Activated CD4-positive, alpha-beta T cell treated with anti-CD3 and anti-CD28 coated beads, Interleukin-2, amount 50 U/mL, for 4 hours (primary cell): ENCODE results near the gene ENTPD3.
A peak's percentile ranks its signal among the peaks of the same experiment; 100 is the strongest.

Experiments
- DNase-seq, 2 experiments: peaks; one replicate each; pipeline ENCODE4 v3.0.0-alpha.2; 2020

ENTPD3 gene, protein sequence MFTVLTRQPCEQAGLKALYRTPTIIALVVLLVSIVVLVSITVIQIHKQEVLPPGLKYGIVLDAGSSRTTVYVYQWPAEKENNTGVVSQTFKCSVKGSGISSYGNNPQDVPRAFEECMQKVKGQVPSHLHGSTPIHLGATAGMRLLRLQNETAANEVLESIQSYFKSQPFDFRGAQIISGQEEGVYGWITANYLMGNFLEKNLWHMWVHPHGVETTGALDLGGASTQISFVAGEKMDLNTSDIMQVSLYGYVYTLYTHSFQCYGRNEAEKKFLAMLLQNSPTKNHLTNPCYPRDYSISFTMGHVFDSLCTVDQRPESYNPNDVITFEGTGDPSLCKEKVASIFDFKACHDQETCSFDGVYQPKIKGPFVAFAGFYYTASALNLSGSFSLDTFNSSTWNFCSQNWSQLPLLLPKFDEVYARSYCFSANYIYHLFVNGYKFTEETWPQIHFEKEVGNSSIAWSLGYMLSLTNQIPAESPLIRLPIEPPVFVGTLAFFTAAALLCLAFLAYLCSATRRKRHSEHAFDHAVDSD

DNA sequence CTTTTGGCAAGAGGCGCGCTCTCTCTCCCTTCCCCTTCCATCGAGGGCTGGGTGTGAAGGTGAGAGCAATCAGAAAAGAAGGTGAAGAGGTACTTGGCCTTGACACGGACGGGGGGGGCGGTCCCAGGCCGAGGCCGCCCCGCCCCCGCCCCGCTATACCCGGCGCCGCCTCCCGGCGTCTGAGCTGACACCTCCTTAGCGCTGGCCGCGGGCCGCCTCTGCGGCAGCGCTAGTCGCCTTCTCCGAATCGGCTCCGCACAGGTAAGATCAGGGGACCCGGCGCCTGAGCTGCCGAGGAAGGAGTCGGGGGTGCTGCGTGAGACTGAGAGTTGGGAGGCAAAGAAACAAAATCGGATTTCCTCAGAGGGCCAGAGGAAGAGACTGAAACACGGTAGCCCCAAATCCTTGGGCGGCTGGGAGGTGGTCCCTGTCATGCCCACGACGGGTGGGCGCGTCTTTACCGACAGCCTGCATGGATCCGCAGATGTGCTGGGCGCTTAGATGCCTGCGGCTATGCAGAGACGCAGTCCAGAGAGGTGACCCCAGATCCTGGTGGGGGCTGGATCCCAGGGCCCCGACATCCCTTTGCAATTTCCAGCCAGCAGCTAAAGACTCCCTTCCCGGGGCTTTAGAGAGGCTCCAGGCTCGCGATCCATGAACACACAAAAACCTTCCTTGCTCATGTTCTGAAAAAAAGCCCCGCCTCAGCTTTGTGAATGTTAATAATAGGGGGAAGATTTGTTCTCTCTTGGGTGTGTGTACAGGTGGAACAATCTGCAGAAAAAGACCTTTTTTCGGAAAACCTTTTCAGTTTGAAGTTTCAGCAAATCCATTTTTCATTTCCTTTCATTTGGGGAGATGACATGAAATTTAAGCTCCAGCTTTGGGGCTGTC lies at the start of gene ENTPD3:
Gene ENTPD3, plus strand, starts transcription at position 184 of the 894 bp plus-strand sequence. CDS start 874 bp downstream, outside the sequence.
- peak; percentile 3 to 6 for DNase-seq

DNA sequence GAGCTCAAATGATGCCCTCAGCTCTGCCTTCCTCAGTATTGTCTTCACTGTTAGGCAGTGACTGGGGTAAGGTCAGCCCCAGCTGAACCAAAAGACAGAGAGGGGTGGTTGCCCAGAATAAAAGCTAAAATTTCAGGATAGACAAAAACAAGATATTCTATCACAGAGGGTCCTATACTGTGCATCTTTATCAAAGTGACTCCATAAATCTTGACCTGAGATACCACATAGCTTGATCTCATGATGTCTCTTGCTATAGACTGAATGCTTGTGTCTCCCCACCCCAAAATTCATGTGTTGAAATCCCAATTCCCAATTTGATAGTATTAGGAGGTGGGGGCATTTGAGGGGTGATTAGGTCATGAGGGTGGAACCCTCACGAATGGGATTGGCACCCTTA lies 47.1 kb upstream of the ENTPD3 start:
- DNase-seq, result no peak

DNA sequence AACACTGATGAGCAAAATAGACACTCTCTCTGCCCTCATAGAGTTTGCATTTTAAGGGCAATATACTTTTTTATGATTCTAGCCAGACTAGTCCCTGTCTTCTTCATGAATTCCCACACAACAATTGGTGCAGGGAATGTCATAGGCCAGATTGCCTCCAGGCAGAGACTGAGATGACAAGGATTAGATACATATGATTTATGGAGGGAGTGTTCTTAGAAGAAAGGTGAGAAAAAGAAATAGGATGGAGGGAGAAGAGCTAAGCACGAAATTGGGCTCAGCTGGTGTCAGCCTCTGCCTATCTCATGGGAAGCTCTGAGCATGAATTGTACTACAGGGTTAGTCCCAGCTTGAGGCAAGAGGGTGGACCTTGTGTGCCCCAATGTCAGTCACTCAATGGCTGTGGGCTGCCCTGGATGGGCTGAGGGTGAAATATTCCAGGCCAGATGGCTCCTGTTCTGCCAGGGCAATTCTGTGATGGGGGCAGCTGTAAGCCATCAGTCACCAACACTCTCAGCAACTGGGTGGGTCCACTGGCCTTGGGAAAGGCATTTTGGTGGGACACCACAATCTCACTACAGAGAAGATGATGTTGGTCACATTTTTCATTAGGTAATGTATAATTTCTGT lies 46.3 kb upstream of the ENTPD3 start:
- no peak for DNase-seq

DNA sequence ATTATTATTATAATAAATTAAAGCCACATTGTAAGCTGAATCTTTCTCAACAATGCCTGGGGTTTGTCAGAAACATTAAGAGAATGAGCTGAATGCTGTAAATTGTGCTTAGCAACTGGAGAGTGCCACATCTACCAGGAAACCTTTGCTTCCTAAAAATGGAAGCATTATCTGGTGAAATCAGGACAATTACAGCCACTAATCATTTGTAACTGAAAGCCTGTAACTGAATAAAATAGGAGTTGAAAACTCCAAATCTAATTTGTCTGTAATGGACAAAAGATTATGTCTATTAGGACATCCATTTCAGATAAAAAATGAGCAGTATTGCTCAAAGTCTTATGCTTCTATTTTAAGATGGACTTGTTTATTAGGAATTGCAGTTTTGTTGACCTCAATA lies 45.3 kb upstream of the ENTPD3 start:
- no peak for DNase-seq

DNA sequence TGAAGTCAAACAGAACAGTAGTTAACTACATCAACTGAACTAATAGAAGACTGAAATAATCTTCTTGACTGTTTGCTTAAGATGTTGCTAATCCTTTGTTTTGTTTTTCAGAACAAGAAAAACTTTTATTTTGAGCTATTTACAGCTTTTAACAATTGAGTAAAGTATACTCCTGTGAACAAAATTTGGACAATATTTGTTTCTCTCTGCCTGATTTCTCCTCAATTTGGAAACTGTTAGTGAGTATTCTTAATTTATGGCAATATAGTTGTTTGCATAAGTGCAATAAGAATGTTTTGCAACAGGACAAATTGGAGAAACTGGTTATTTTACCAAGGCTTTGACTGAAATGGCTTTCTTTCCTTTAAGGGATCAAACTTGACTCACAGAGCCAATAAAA lies 36.5 kb upstream of the ENTPD3 start:
- no peak for DNase-seq

DNA sequence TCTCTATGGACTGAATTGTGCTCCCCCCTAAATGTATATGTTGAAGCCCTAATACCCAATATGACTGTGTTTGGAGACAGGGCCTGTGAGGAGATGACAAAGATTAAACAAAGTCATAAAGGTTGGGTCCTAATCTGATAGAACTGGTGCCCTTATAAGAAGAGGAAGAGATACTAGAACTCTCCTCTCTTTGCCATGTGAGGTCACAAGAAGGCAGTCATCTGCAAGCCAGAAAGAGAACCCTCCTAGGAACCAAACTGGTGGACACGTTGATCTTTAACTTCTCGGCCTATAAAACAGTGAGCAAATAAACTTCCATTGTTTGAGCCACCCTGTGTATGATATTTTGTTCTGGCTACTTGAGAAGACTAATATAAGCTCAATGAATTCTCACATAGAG lies 31.6 kb upstream of the ENTPD3 start:
- DNase-seq, result no peak

DNA sequence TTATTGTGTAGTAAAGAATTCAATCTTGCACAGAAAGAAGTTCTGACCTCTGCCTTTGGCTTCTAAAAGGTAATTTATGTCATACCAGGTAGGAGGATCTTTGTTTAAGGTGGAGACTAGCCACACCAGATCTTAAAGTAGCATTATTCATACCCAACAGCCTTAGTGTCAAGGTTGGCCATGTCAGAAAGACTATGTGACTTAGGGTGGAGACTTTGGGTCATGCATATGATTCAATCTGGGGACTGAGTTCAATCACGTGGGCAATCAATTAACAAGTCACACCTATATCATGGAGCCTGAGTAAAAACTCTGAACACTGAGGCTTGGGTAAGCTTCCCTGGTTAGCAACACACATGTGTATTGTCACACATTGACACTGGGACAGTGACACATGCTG lies 28.5 kb upstream of the ENTPD3 start:
- DNase-seq, result no peak

DNA sequence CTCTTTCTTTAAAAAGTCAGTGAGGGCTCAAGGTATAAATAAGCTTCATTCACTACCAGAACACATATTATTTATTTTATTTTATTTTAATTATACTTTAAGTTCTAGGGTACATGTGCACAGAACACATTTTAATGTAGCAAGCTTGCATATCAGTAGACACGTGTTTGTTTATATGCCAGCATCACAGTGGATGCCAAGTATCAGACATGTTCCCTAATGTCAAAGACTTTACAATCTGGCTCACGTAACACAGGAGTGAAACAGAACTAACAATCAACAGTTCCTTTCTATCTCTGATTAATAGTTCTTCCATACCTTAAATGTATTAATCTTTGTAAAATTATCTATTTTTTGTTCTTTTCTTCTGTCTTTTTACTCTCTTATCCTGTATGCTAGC lies 23.3 kb upstream of the ENTPD3 start:
- no peak for DNase-seq

DNA sequence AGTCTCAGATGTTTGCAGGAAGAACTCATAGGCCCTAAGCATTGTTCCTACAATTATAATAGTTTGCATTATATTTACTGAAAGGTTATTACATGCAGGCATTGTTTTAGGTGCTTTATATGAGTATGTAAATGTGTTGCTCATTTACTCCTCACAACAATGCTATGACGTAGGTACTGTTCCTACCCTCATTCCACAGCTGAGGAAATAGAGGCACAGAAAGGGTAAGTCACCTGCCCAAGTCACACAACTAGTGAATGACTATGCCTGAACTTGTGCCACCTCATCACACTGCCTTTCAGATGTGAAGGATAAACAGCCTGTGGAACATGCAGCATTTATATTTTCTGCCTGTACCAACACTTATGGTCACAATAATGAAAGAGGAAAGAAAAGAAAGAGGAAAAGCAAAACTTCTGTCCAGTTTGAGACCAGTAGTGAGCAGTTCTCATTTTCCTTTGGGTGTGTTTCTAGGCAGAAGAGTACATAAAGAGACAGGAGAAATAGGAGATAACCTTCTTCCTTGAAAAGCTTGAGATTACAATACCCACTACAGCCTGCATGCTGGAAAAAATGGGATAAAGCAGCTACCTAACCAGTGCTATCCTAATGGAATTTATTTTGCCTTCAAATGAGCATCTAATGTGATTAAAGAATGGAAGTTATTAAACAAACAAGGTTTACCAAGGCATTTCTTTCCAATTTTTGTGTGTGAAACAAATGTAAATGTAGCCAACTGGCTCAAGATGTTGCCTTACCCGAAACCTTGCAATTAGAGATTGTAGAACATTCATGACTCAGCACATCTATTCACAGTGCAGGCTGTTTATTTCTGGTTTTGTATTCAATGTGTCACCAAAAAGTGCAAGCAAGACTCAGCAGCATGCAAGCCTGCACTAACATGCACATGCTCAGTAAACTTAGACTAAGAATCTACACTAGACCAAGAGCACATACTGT lies 20.5 kb upstream of the ENTPD3 start:
- DNase-seq, result no peak

DNA sequence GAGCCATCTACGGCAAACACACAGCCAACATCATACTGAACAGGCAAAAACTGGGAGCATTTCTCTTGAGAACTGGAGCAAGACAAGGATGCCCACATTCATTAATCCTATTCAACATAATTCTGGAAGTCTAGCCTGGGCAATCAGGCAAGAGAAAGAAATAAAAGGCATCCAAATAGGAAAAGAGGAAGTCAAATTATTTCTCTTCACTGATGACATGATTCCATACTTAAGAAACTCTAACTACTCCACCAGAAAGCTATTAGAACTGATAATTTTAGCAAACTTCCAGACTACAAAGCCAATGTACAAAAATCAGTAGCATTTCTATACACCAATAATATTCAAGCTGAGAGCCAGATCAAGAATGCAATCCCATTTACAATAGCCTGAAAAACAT lies 17.3 kb upstream of the ENTPD3 start:
- no peak for DNase-seq

DNA sequence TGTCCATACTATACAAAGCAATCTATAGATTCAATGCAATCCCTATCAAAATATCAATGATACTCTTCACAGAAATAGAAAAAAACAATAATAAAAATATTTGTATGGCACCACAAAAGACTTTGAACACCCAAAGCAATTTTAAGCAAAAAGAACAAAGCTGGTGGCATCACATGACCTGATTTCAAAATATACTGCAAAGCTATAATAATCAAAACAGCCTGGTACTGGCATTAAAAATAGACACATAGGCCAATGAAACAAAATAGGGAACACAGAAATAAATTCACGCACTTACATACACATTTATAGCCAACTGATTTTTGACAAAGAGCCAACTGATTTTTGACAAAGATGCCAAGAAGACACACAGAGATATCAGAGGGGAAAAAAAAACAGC lies 9.2 kb upstream of the ENTPD3 start:
- no peak for DNase-seq

DNA sequence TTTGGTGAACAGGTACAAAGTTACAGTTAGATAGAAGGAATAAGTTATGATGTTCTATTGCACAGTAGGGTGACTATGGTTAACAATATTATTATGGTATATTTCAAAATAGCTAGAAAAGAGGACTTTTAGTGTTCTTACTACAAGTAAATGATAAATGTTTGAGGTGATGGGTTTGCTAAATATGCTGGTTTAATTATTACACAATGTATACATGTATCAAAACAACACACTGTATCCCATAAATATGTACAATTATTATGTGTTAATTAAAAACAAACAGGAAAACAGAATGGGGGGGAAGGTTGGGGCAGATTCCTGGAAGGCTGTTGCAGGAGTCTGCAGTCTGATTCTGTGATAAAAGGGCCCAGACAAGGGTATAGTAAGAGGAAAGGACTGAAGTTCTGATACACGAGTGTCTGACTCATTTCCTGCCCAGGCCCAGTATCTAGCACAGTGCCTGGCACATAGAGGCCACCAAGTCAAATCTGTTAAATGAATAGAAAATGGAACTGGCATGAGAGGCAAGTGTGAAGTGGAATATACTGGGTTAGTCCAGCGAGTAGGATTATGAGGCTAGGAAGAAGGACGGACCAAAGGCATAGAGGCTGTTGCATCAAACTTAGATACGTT lies 7.2 kb upstream of the ENTPD3 start:
- DNase-seq, result no peak

DNA sequence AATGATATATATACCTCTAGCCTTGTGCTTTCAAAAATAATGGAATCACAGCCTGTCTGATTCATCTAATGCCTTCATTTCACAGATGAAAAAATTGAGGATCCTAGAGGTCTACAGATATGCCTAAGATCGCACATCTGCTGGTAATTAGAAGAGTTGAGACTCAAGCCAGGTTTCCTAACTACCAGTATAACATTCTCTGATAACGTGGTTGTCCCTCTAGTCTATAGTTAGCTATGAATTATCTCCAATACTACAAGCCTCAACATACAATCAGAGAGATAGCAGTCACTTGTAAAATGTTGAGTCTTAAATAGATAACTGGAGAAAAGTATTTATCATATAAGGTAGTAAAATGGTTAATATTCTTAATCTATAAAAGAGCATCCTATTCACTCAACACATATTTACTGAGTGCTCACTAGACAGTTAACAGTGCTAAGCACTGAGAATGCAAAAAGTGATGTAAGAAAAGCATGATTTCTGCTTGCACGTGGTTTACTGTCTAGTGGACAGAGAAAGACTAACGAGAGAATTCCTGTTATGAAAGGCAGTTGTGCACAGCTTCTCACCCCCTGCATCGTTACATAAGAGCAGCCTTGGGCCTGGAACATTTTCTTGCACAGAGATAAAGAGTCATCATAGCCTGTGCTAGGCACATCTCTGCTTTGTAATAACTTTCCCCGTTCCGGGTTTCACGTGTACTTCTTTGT lies 4.9 kb upstream of the ENTPD3 start:
- no peak for DNase-seq

DNA sequence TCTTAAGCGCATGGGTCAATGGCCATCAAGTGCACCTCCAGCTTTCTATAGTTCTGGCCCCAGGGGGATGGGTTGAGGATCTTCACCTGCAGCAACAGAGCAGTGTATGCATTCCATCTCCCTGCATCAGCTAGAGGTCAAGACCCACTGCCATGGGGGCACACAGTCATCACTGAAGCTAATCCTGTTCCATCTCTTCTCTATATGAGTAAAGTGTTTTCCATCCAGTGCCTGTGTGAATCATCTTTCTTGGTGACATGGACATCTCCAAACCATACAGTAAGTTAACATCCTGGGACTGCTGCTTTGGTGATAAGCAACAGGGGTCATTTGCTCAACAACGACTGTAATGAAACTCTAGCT lies 4.4 kb upstream of the ENTPD3 start:
- no peak for DNase-seq

DNA sequence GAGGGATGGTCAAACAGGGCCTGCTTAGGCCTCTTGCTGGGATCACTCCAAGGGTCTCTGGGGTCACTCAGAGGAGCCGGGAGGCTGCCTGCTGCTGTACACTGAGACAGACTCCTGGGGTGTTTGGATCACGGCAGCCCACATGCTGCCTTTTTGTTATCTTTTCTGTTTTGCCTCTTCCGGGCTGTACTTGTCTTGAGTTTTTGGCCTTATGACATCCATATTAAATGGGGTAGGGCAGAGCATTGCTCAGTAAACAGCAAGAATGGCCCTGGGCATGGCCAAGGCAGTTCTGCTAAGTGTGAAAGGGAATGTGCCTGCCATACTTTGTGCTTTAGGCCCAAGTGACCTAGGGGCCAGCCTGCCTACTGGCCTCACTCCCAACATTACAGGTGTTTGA lies 771 bp upstream of the ENTPD3 start:
- DNase-seq, result no peak

DNA sequence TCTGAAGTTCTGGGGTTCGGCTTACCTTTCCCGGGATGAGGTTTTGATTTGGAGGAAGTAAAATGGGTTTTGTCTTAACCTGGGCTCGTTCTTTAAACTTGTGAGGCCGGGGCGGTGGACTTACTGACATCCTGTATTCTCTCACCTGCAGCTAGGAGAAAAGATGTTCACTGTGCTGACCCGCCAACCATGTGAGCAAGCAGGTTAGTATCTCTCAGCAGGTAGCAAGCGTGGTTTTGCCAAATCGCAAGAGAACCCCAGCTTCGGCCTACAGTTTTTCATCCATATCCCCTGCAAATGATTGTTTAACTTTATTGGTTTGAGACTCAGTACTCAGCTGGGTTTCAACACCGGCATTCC lies 891 bp downstream of the ENTPD3 start:
- no peak for DNase-seq

DNA sequence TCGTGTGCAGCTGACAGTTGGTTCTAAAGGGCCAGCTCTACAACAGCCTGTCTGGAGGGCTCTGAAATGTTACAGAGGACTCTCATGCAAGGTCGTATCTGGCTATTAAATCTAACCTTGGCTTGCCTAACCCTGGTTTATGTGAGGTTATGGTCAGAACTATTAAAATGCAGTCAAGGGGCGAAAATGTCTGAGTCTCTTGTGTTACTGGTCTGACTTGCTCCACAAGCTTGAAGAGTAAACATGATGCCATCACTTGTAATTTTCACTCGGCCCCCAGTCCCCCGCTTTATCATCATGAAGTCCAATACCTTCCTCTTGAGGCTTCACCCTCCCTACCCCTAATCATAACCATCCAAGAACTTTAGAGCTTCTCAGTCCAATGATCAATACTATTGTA lies 9.4 kb downstream of the ENTPD3 start:
- no peak for DNase-seq

DNA sequence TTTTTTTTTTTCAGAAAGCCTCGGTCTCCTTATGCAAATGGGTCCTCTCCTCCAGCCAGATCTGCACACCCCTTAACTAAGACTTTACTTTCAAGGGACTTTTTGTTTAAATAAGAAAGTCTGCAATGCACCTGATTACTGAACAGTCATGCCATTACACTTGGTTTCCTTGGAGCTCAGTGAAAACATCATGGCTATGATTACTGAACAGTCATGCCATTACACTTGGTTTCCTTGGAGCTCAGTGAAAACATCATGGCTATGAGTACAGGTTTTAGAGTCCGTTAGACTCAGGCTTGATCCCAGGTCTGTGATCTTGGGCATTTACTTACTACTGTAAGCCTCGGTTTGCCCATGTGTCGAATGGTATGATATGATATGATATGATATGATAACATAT lies 10.1 kb downstream of the ENTPD3 start:
- no peak for DNase-seq

DNA sequence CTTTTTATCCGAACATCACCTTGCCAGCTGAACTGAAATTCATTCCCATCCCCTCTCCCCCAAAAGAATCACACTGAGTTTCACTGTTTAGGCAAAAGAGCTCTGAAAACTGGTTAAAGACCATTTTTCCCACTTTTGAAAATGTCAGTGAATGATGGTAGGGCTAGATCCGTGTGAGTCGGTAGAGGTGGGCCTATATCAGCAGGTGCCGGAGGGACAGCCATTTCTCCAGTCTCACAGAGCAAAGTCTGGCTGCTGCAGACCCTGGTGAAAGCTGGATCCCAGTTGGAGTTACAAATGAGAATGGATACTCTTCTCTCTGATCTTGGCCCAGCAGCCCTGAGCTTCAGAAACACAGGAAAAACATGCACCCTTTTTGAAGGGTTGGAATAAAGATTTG lies 10.9 kb downstream of the ENTPD3 start:
- no peak for DNase-seq

DNA sequence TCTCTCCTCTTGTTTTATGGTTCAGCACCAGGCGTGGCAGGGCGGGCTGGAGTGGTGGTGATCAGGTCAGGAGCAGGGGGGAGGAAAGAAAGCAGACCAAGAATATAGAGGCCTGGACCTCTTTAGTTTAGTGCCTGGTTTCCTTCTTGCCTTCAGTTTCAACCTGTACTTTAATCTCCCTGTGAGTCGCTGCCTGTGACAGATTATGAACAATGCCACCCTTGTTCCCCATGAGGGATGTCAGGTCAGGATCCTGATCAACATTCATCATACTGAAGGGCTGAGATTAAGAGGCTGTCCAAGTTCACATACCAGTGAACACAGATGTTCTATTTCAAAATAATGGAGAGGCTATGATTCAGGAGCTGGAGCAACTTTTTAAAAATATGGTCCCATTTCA lies 11.4 kb downstream of the ENTPD3 start:
- DNase-seq, result no peak

DNA sequence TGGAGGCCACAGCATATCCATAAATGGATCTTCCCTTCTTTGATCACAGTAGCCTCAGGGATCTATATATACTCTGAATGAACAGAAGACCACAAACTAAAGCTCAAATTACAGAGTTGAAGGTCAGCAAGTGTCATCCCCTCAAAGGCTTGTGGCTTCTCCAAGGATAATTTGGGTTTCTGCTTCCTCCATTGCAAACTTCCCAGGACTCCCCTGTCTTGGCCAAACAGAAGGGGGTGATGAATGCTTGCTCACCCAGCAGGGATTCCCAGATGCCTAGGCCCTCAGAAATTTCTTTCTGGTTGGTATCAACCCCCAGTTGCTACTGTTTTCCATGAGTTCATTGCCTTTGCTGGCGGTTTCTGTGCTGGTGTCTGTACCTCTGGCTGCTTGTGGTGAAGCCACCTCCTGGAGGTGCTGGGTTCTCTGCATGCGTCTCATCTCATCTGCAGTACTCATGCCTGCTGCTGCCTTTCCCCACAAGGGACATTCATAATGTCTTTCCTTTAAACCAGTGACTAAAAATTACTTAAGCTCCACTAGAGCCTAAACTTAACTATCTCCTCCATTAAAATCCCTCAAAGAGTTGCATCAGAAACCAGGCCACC lies 17.7 kb downstream of the ENTPD3 start:
- DNase-seq, result no peak
